Endothelial cell of umbilical vein (primary cell): ENCODE data around the gene SMARCA1. TPM values are rescaled to one million over a fixed set of nuclear protein-coding genes. Genes with fewer than 3 reads are reported as not detected.

Experiments used
- BruUV-seq: library from RNA; stranded (reverse); fragments of 400-500 nt; replicated peaks from 2 replicates; lab custom pipeline; 2021; lab: Mats Ljungman, UMichigan
- CTCF ChIA-PET: fragments of 300-600, 350-600 bp; sonication (Branson Sonifier 250); formaldehyde crosslinking; loops from one replicate; lab custom pipeline; 2021; ENCODE audit warnings: antibody characterized with exemption, inconsistent platforms; lab: Charles Lee
- POLR2A ChIA-PET: fragments of 300-600, 350-600 bp; sonication (Branson Sonifier 250); formaldehyde crosslinking; loops from one replicate; lab custom pipeline; 2021; ENCODE audit warnings: antibody characterized with exemption, inconsistent platforms; lab: Charles Lee
- DNase-seq: peaks from one replicate; pipeline ENCODE4 v3.0.0-alpha.2; 2011; ENCODE audit warnings: low read depth, low spot score
- FAIRE-seq: peaks from 2 replicates; lab custom pipeline; 2011; peaks lifted over from hg19 to GRCh38; lab: Jason Lieb, UNC
- H2AFZ ChIP-seq: 2 replicates; pipeline ENCODE4 v1.6.0; 2012; ENCODE audit warnings: low read depth, low read length, control low read depth, inconsistent platforms
- H3K27ac ChIP-seq: 2 replicates; pipeline ENCODE4 v1.5.1; 2011; ENCODE audit warnings: low read depth, mild to moderate bottlenecking, control low read depth, low read length, moderate library complexity; ENCODE audit not compliant: insufficient read depth
- H3K27me3 ChIP-seq, 2 experiments: 2 replicates each; pipeline versions ENCODE4 v1.6.0 to v1.6.1; 2011; ENCODE audit warnings: low read length in 2 of 2, mixed read lengths in 1 of 2; ENCODE audit not compliant: control insufficient read depth in 2 of 2, insufficient read depth in 2 of 2
- H3K36me3 ChIP-seq, 2 experiments: 2 replicates in 1 of 2; 3 replicates in 1 of 2; pipeline ENCODE4 v1.5.1; 2011; ENCODE audit warnings: low read length in 2 of 2, mild to moderate bottlenecking in 1 of 2, moderate library complexity in 1 of 2; ENCODE audit not compliant: control insufficient read depth in 2 of 2, insufficient read depth in 2 of 2; ENCODE audit errors: extremely low read depth in 1 of 2
- H3K4me1 ChIP-seq: 3 replicates; pipeline ENCODE4 v1.5.1; 2011; ENCODE audit warnings: mild to moderate bottlenecking, low read length; ENCODE audit not compliant: control insufficient read depth, insufficient read depth; ENCODE audit errors: extremely low read depth
- H3K4me2 ChIP-seq: 2 replicates; pipeline ENCODE4 v1.6.1; 2011; ENCODE audit warnings: low read length, control low read depth, mixed read lengths; ENCODE audit not compliant: insufficient read depth
- H3K4me3 ChIP-seq, 3 experiments: fragments of 200-600 bp in 1 of 3; sonication (generic), shearing (Covaris generic) in 1 of 3; replicated peaks in 1 of 3; 2 replicates each; pipeline ENCODE4 v1.5.1; 2011 to 2016; ENCODE audit warnings: control low read depth in 3 of 3, low read length in 3 of 3, mild to moderate bottlenecking in 2 of 3, inconsistent platforms in 1 of 3, low read depth in 1 of 3, moderate library complexity in 1 of 3; ENCODE audit not compliant: insufficient read depth in 1 of 3
- H3K79me2 ChIP-seq: 2 replicates; pipeline ENCODE4 v1.6.0; 2012; ENCODE audit warnings: low read length, inconsistent platforms; ENCODE audit not compliant: control insufficient read depth, insufficient read depth
- H3K9ac ChIP-seq: replicated peaks from 2 replicates; pipeline ENCODE3; 2011; ENCODE audit warnings: low read length, control low read depth; ENCODE audit not compliant: insufficient read depth; ENCODE audit errors: extremely low read depth
- H3K9me1 ChIP-seq: replicated peaks from 3 replicates; pipeline ENCODE4 v1.6.0; 2011; ENCODE audit warnings: mild to moderate bottlenecking, low read length; ENCODE audit not compliant: control insufficient read depth, insufficient read depth; ENCODE audit errors: extremely low read depth
- H3K9me3 ChIP-seq: replicated peaks from 2 replicates; pipeline ENCODE4 v1.5.1; 2012; ENCODE audit warnings: low read length, inconsistent platforms; ENCODE audit not compliant: control insufficient read depth, insufficient read depth
- H4K20me1 ChIP-seq: replicated peaks from 2 replicates; pipeline ENCODE3; 2011; ENCODE audit warnings: mild to moderate bottlenecking, low read length; ENCODE audit not compliant: control insufficient read depth, insufficient read depth; ENCODE audit errors: extremely low read depth
- EZH2 ChIP-seq: IDR thresholded peaks from 2 replicates; pipeline ENCODE4 v1.6.1; 2012; ENCODE audit warnings: borderline replicate concordance, low read depth, mild to moderate bottlenecking, moderate library complexity, low read length, inconsistent platforms; ENCODE audit not compliant: severe bottlenecking
- FOS ChIP-seq: IDR thresholded peaks from 2 replicates; pipeline ENCODE4 v1.6.1; 2011; ENCODE audit warnings: mild to moderate bottlenecking, low read length, moderate library complexity, borderline replicate concordance; ENCODE audit not compliant: insufficient read depth
- GATA2 ChIP-seq: IDR thresholded peaks from 2 replicates; pipeline ENCODE4 v1.7.0; 2011; ENCODE audit warnings: low read depth, mild to moderate bottlenecking, moderate library complexity, mixed read lengths, low read length; ENCODE audit not compliant: insufficient read length, insufficient read depth
- JUN ChIP-seq: IDR thresholded peaks from 2 replicates; pipeline ENCODE4 v1.6.1; 2011; ENCODE audit warnings: borderline replicate concordance, low read depth; ENCODE audit not compliant: insufficient read length, insufficient read depth
- MYC ChIP-seq: IDR thresholded peaks from one replicate; pipeline ENCODE4 v1.6.1; 2011; ENCODE audit warnings: mild to moderate bottlenecking, low read depth, low read length
- POLR2A ChIP-seq: IDR thresholded peaks from 2 replicates; pipeline ENCODE4 v1.6.1; 2012; ENCODE audit warnings: low read depth, mild to moderate bottlenecking, control low read depth, low read length
- POLR2AphosphoS5 ChIP-seq: IDR thresholded peaks from 2 replicates; pipeline ENCODE4 v1.6.1; 2012; ENCODE audit warnings: low read depth, mild to moderate bottlenecking, control low read depth, low read length, moderate library complexity; ENCODE audit not compliant: insufficient read depth
- dilution Hi-C: fragments of 300-500 bp; cut with MboI; formaldehyde crosslinking; loops from one replicate; pipeline ENCODE4 v1.15.0; 2019; ENCODE audit warnings: low sequenced_read_pairs; ENCODE audit not compliant: extremely low pct_ligation_motif_present
- intact Hi-C: fragments of 100-400 bp; cut with micrococcal nuclease; formaldehyde crosslinking; loops from one replicate; pipeline ENCODE4 v1.10.0; 2022
- polyA plus RNA-seq, 4 experiments: library from polyadenylated mRNA; depleted of rRNA in 3 of 4; stranded (reverse) in 3 of 4; unstranded in 1 of 4; fragments of >200 nt; gene quantifications; 2 replicates each; pipeline versions ENCODE4 v1.2.1 to v1.2.3, GENCODE V29; 2011 to 2012; ENCODE audit warnings: missing spikeins in 1 of 4
- total RNA-seq: library from RNA; stranded (reverse); gene quantifications from 2 replicates; pipeline ENCODE4 v1.2.3, GENCODE V29; 2021
- TF ChIP-seq, protein P1 (sequence below): IDR thresholded peaks from 2 replicates; pipeline ENCODE4 v1.6.1; 2011; ENCODE audit not compliant: insufficient read depth, insufficient read length
- TF ChIP-seq, protein P2 (sequence below), 2 donors: IDR thresholded peaks; 1 replicate in 1 of 2; 2 replicates in 1 of 2; pipeline ENCODE4 v1.5.1; 2011; ENCODE audit warnings: low read length in 2 of 2, mild to moderate bottlenecking in 2 of 2, moderate library complexity in 2 of 2, control low read depth in 1 of 2, inconsistent platforms in 1 of 2, low read depth in 1 of 2; ENCODE audit not compliant: insufficient read depth in 1 of 2; ENCODE audit errors: extremely low read depth in 1 of 2

Gene SMARCA1
- total and polyA plus RNA-seq, 2 donors (not counting 3 experiments of a cell fraction or from before 2014, with no cell fraction given): 8.3 to 29.7 TPM

DNA sequence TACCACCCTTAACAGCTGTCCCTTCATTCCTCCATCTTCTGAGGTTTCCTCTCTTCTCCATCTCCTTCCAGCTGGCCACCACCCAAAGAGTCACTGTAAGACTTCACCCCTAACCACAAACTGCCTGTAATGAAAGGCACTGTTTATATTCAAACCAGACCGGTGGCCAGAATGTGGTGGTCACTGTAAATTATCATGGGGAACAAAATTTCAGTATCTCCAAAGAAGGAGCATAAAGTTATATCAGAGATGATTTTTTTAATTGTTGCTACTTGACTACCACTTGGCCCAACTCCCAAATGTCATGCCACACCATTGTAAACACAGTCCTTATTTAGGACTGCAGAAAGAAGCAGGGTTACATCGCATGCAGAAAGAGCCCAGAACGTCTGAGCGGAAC, 44.8 kb downstream of the SMARCA1 start:
- H2AFZ ChIP-seq: no peak overlapping the region
- no peaks in the 10 kb centered on the region for H3K36me3 ChIP-seq
- no peaks in the 10 kb centered on the region for H3K27me3 ChIP-seq
- H3K9ac ChIP-seq: no peak overlapping the region
- no peaks in the 10 kb centered on the region for H3K9me1 ChIP-seq
- no peaks in the 10 kb centered on the region for H3K9me3 ChIP-seq
- dilution Hi-C loops (no loop called here), intact Hi-C loops (no loop called here)
- H3K4me3 ChIP-seq: no peak overlapping the region
- TF ChIP-seq GATA2 (no peak), POLR2A (no peak), EZH2 (no peak), POLR2AphosphoS5 (no peak), MYC (no peak), JUN (no peak), FOS (no peak)
- TF ChIP-seq, protein P1, sequence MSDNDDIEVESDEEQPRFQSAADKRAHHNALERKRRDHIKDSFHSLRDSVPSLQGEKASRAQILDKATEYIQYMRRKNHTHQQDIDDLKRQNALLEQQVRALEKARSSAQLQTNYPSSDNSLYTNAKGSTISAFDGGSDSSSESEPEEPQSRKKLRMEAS: no peak
- TF ChIP-seq, protein P2, sequence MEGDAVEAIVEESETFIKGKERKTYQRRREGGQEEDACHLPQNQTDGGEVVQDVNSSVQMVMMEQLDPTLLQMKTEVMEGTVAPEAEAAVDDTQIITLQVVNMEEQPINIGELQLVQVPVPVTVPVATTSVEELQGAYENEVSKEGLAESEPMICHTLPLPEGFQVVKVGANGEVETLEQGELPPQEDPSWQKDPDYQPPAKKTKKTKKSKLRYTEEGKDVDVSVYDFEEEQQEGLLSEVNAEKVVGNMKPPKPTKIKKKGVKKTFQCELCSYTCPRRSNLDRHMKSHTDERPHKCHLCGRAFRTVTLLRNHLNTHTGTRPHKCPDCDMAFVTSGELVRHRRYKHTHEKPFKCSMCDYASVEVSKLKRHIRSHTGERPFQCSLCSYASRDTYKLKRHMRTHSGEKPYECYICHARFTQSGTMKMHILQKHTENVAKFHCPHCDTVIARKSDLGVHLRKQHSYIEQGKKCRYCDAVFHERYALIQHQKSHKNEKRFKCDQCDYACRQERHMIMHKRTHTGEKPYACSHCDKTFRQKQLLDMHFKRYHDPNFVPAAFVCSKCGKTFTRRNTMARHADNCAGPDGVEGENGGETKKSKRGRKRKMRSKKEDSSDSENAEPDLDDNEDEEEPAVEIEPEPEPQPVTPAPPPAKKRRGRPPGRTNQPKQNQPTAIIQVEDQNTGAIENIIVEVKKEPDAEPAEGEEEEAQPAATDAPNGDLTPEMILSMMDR (IDR thresholded peaks at IDR 0.05; ENCODE audit: extremely low read depth in 1 of 2, insufficient read depth in 1 of 2, low read depth in 1 of 2, low read length in 2 of 2): no peak
- no peaks in the 10 kb centered on the region for H4K20me1 ChIP-seq
- no peaks in the 10 kb centered on the region for H3K79me2 ChIP-seq
- DNase-seq: no peak
- ChIA-PET CTCF (no interaction called here), POLR2A (no interaction called here)
- H3K4me2 ChIP-seq: no peak overlapping the region
- no peak for FAIRE-seq
- no peak overlapping the region for H3K27ac ChIP-seq
- BruUV-seq: no TSS peak
- peaks cover 2% of the 10 kb centered on the region for H3K4me1 ChIP-seq
